ENCODE measurements around the gene VEGFB. TPM values are rescaled to one million over a fixed set of nuclear protein-coding genes. Genes with fewer than 3 reads are reported as not detected.
A peak's percentile ranks its signal among the peaks of the same experiment; 100 is the strongest.

VEGFB gene
- total RNA-seq, 1 experiment from 2014 or later = 45.7 TPM

GRCh38 chr11:64246871-64247728 lies 12.7 kb downstream of the VEGFB start, which contains the start of gene PPP1R14B:
TSS of gene PPP1R14B (minus strand) at chr11:64246943. CDS start at chr11:64246673, 270 bp downstream.
- DNase-seq (ENCODE audit: low read depth) = peak; percentile 87

GRCh38 chr11:64247729-64248531 lies 13.5 kb downstream of the VEGFB start:
- no peak for DNase-seq (ENCODE audit: low read depth)

GRCh38 chr11:64248578-64248977 lies 14.2 kb downstream of the VEGFB start:
- DNase-seq (ENCODE audit: low read depth) = no peak

GRCh38 chr11:64249038-64249437 lies 14.7 kb downstream of the VEGFB start:
- DNase-seq (ENCODE audit: low read depth) = no peak

DNA sequence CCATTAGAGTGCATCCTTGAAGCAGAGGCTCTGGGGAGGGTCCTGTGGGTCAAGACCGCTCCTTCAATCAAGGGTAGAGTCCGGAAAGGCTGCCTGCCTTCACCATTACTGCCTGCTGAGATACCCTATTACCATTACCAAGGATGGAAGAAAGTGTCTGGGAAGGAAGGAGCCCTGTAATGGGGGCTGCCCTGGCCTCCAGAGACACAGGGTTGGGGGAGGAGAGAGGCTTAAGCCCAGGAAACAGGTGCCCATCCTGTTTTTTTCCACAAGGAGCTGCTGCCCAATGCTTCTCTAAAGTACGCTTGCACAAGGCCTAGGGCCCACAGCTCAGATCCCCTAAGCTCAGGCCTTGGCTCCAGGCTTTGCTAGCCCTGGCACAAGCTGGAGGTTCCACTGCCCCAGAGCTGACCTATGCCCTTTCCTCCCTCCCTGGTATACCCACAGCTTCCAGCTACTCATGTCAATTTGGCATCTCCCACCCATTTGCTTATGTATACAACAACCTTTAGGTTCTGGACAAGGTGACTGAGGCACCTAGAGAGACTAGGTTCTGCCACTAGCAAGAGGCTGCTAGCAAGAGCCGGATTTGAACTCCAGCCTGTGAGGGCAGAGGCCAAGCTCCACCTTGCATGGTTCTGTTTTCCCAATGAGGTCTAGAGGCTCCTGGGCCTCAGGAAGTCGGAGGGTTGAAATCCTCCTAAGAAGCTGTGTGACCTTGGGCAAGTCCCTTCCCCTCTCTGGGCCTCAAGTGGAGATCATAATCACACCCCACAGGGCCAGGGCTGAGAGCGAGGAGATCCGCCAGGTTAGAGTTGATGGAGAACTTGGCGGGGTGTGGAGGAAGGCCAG lies 15.4 kb downstream of the VEGFB start:
- no peak for DNase-seq (ENCODE audit: low read depth)

DNA sequence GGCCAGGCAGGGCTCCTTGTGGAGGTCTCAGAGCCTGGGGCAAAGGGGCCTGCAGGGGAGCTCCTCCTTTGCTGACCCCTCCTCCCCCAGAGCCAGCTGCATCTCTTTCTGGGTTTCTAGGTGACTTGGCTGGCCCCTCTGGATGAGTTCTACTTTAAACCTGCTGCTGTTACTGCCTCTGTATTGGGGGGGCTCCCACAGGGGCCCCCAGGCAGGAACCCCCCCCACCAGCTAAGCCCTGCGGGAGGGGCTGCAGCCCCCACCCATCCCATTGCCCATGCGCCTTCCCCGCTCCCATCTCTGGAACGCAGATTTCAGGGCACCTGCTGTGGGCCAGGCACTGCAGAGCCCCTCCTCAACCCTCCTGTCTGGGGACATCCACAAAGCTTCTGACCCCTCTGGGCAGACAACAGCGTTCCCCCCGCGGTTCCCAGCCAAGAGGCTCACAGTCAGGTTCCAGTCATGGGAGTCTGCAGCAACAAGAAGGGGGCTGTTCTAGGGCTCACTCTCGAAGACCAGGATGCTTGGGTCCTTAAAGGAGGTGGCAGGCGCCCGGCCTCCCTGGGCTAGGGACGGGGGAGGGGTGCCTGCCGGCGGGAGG lies 16.1 kb downstream of the VEGFB start:
- DNase-seq (ENCODE audit: low read depth) = no peak

DNA sequence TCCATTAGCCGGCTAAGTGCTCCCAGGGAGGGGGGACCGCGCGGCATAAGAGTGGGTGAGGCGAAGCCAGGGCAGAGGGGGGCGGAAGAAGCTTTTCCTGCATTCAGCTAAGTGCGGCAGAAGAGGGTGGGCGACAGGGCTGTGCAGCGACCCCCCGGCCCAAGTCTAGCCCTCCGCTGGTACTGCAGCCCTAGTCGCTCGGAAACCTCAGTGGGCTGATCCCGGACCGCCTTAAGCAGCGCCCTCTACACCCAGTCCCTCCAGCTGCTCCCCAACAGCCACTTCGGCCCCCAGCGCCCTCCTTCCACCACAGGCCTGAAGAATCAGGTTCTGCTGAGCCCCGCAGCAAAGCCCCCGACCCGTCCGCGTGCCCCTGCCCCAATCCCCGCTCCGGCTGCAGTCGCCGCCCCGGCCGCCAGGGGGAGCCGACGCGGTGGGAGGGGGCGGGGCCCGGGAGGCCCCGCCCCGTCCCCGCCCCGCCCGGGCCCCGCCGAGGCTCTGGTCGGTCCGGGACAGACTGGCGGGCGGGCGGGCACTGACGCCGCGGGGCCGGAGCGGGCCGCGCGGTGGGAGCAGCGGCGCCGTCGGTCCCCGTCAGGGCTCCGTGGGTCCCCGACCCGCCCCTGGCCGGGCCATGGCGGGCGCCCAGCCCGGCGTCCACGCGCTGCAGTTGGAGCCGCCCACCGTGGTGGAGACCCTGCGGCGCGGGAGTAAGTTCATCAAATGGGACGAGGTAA lies 16.8 kb downstream of the VEGFB start, which contains the start of gene PLCB3:
TSS of gene PLCB3 (plus strand) at position 515 of the 737 bp plus-strand sequence. CDS start at position 635, 120 bp downstream.
- DNase-seq (ENCODE audit: low read depth) = peak; percentile 50

DNA sequence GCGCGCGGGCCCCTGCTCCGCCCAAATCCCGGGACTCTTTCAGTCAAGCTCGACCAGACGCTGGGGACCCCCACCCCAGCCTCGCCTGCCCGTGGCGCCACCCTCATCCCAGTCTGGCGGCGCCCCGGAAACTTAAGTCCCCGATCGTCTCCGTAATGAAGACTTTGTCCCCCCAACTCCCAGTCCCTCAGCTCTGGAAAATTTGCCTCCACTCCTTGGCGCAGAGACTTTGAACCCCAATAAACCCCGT lies 17.3 kb downstream of the VEGFB start:
- DNase-seq (ENCODE audit: low read depth) = no peak

DNA sequence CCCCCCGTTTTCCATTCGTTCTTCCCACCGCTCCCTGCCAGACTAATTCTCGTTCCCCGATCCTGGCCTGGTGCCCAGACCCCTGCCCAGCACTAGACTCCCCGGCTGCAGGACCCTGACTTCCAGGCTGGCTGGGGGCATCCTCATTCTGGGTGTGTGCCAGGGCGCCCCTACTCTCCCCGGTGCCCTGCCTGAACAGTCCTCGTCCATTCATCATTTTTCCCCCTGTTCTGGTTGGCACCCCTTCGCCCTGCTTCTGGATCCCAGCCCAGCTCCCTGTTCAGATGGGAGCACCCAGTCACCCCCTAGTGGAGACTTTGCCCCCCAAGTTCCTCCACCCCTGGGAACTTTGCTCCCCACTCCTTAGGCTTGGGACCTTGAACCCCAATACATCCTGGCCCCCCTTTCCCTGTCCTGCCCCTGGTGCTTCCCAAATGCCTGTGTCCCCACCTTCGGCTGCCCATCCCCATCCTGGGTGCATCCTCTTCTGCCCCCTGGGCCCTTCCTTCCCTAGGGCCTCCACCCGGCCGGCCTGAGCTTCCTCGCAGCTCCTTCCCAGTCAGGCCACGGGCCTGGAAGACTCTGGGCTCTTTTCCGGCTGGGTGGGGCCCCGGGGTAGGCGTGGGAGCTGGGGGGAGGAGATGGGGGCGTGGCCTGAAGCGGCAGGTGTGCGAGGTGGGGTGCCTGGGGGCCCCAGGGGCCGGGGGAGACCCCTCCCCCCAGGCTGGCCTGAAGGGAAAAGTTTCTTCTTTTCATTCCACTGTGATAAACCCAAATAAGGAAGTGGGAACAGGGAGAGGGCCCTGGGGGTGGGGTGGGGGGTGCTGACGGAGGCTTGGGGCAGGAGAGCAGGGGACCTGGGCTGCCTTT lies 17.9 kb downstream of the VEGFB start:
- peak; percentile 50 for DNase-seq (ENCODE audit: low read depth)

GRCh38 chr11:64253043-64253442 lies 18.7 kb downstream of the VEGFB start:
- no peak for DNase-seq (ENCODE audit: low read depth)

GRCh38 chr11:64253481-64253880 lies 19.1 kb downstream of the VEGFB start:
- DNase-seq (ENCODE audit: low read depth) = no peak

DNA sequence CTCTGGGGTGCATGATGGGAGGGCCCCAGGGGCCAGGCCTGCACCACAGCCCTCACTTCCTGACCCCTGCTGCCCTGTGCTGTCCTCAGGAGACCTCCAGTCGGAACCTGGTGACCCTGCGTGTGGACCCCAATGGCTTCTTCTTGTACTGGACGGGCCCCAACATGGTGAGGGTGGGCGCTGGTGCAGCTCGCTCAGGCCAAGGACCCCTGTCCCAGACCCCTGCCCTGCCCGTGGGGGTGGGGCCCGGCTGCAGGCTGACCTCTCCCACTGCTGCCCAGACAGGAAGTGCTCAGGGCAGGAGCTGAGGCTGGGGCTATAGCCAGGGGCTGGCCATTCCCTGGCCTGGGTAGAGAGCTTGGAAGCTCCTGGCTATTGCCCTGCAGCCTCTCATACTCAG lies 19.9 kb downstream of the VEGFB start:
- no peak for DNase-seq (ENCODE audit: low read depth)

DNA sequence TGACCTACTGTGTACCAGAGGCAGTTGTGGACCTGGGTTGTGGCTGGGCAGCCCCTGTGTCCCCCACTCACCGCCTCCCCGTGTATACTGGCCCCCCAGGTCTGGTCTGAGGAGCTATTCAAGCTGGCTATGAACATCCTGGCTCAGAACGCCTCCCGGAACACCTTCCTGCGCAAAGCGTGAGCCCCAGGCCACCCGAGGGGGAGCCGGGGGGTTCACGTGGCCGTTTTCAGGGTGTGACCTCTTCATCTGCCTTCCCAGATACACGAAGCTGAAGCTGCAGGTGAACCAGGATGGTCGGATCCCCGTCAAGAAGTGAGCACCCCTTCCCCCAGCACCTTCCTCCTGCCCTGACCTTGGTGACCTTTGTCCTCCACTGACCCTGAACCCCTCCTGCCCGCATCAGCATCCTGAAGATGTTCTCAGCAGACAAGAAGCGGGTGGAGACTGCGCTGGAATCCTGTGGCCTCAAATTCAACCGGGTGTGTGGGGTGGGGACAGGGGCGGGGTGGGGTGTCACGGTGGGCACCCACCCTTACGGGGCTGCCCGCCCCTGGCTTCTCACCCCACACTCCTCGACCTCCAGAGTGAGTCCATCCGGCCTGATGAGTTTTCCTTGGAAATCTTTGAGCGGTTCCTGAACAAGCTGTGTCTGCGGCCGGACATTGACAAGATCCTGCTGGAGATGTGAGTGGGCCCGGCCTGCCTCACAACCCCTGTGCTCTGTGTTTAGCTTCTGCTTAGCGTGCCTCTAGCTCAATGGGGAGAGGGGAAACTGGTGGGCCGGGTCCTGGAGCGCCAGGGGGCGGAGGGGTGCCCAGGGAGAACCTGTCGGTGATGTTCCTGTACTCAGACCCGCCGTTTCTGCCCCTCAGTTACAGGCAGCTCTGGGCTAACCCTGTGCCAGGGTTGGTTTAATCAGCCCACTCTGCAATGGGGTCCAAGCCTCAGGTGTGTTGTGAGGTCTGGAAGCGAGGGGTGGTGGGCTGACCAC lies 21.0 kb downstream of the VEGFB start:
- DNase-seq (ENCODE audit: low read depth) = no peak

DNA sequence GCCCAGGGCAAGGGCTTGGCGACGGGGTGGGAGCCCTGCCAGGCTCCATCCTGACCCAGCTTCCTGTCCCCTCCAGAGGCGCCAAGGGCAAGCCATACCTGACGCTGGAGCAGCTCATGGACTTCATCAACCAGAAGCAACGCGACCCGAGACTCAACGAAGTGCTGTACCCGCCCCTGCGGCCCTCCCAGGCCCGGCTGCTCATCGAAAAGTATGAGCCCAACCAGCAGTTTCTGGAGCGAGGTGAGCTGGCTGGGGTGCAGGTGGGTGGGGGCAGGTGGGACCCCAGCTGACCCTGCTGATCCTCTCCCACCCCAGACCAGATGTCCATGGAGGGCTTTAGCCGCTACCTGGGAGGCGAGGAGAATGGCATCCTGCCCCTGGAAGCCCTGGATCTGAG lies 21.9 kb downstream of the VEGFB start:
- no peak for DNase-seq (ENCODE audit: low read depth)

DNA sequence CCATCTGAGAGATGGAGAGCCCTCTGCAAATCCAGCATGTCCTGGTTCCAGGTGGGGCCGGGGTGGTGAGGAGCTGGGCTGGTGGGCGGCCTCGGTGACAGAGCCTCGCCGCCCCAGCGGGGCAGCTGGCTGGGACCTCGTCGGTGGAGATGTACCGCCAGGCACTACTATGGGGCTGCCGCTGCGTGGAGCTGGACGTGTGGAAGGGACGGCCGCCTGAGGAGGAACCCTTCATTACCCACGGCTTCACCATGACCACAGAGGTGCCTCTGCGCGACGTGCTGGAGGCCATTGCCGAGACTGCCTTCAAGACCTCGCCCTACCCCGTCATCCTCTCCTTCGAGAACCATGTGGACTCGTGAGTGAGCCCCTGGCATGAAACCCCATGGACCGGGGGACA lies 24.0 kb downstream of the VEGFB start:
- no peak for DNase-seq (ENCODE audit: low read depth)

DNA sequence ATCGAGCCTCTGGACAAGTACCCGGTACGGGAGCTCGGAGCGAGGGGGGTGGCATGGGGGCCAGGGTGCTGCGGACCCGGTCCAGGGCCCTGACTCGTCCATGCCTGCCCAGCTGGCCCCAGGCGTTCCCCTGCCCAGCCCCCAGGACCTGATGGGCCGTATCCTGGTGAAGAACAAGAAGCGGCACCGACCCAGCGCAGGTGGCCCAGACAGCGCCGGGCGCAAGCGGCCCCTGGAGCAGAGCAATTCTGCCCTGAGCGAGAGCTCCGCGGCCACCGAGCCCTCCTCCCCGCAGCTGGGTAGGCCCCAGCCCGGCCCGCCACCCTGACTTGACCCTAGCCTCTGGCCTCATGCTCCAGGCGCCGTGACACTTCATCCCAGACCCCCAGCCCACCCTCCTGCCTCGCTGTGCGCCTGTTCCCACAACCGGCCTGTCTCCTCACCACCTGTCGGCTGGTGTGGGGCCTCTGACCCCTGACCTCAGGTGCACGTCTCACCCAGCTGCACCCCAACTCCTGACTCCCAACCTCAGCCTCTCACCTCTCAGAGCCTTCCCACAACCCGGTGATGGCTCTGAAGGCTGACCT lies 24.7 kb downstream of the VEGFB start:
- no peak for DNase-seq (ENCODE audit: low read depth)

DNA sequence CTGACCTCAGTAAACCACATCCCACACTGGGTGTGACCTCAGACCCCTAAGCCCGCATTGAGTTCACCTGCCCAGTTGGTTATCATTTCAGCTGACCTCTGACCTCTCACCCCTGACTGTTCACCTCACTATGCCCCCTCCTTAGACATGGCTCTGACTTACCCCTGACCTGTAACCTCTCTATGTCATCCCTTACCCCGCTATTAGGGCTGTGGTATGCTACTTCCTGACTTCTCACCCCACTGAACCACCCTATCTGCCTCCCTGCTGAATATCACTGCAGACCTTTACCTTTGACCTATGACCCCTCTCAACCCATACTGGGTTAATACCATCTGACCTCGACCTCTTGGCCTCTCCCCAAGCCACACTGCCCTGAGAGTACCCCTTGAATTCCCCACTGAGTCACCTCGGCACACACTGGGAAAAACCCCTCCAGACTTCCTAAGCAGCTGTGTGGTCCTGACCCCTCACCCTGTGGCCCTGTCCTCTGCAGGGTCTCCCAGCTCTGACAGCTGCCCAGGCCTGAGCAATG lies 25.2 kb downstream of the VEGFB start:
- DNase-seq (ENCODE audit: low read depth) = no peak

GRCh38 chr11:64260147-64260708 lies 25.8 kb downstream of the VEGFB start:
- DNase-seq (ENCODE audit: low read depth) = no peak
